ENCODE data around the gene PRDM15. TPM values are rescaled to one million over a fixed set of nuclear protein-coding genes. Genes with fewer than 3 reads are reported as not detected.

Gene PRDM15
- total RNA-seq, 1 experiment from 2014 or later = 9.8 TPM

GRCh38 chr21:41873426-41873825 is 5.7 kb downstream of the PRDM15 start (continued):
- no peak for TF ChIP-seq SP1 (IDR thresholded peaks at IDR 0.05; ENCODE audit: low read depth)
- no peak for TF ChIP-seq POLR2A (IDR thresholded peaks at IDR 0.05; ENCODE audit: borderline replicate concordance, extremely low read depth, insufficient read depth, insufficient read length)
- no peak for TF ChIP-seq ATF3 (IDR thresholded peaks at IDR 0.05)
- TF ChIP-seq SIN3A (IDR thresholded peaks at IDR 0.05; ENCODE audit: low read depth) = no peak
- no peak for TF ChIP-seq POLR2AphosphoS5 (IDR thresholded peaks at IDR 0.05; ENCODE audit: low read depth, low read length)

DNA sequence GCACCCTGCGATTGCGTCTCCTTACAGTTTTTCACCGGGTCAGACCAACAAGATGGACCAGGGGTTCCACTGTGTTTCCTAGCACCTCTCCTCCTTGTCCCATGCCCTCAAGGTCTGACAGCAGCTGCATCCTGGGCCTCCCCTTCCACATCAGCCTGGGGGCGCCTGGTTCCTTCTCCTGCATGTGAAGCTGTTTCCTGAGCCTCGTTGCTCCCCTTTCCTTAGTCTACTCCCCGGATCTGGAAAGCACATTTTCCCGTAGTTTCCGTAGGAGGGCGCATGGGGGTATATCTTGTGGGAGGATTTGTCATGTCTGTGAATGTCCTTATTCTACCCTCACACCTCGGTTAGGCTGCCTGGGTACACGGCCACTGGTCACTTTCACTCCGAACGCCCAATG is 6.1 kb downstream of the PRDM15 start:
- H3K36me3 ChIP-seq (ENCODE audit: control insufficient read depth in 1 of 2, insufficient read depth in 2 of 2, low read length in 2 of 2) = 0 out of 4 replicates have a peak, but pooled peaks cover 0 to 5% of the 10 kb centered on the region in 2 experiments
- POLR2A ChIA-PET = no interaction called here
- no TSS peak for BruUV-seq (replicated peaks)
- intact Hi-C loops (cut with micrococcal nuclease) = loop anchor here (10.0 kb wide), 1 partner anchor 242 kb away; no protein-coding TSS in a partner anchor
- H3K9ac ChIP-seq (ENCODE audit: low read length) = no peak overlapping the region
- no peak overlapping the region for H3K4me2 ChIP-seq (ENCODE audit: low read length)
- H2AFZ ChIP-seq (ENCODE audit: low read depth, low read length, poor library complexity, severe bottlenecking) = no peak overlapping the region
- no peak overlapping the region for H3K27ac ChIP-seq (ENCODE audit: low read depth, low read length)
- H3K4me3 ChIP-seq (replicated peaks in 1 of 2; ENCODE audit: low read depth in 1 of 2, low read length in 2 of 2) = no peak overlapping the region
- H3K4me1 ChIP-seq (ENCODE audit: control insufficient read depth in 1 of 2, insufficient read depth in 2 of 2, low read length in 2 of 2) = peaks cover 8 to 12% of the 10 kb centered on the region in 2 experiments
- no peak for TF ChIP-seq ELF1 (IDR thresholded peaks at IDR 0.05; ENCODE audit: borderline replicate concordance, low read depth)
- H3K27me3 ChIP-seq (ENCODE audit: insufficient read depth, low read length) = no peaks in the 10 kb centered on the region
- peaks cover 51% of the 10 kb centered on the region for H3K79me2 ChIP-seq (ENCODE audit: insufficient read depth, low read length)
- CTCF ChIA-PET = no interaction called here
- no peaks in the 10 kb centered on the region for H3K9me2 ChIP-seq (ENCODE audit: insufficient read depth)
- no peak for DNase-seq (ENCODE audit: low read depth, low spot score)
- no peaks in the 10 kb centered on the region for H3K9me3 ChIP-seq (ENCODE audit: control insufficient read depth in 1 of 2, insufficient read depth in 1 of 2, low read depth in 1 of 2, low read length in 2 of 2)
- RAD21 ChIA-PET (ENCODE audit: low non-redundant PET in 1 of 2, low total read pairs in 2 of 2, uncharacterized antibody in 2 of 2, unreplicated experiment in 2 of 2) = no interaction called here
- ATAC-seq = no peak
- H4K20me1 ChIP-seq (ENCODE audit: insufficient read depth) = no peaks in the 10 kb centered on the region

- H4K20me1 ChIP-seq (ENCODE audit: insufficient read depth) = no peaks in the 10 kb centered on the region
- ChIA-PET POLR2A (no interaction called here), RAD21 (ENCODE audit: low non-redundant PET in 1 of 2, low total read pairs in 2 of 2, uncharacterized antibody in 2 of 2, unreplicated experiment in 2 of 2) (no interaction called here), CTCF (no interaction called here)
- peaks cover 36% of the 10 kb centered on the region for H3K79me2 ChIP-seq (ENCODE audit: insufficient read depth, low read length)
- no peak overlapping the region for H3K4me3 ChIP-seq (replicated peaks in 1 of 2; ENCODE audit: low read depth in 1 of 2, low read length in 2 of 2)
- DNase-seq (ENCODE audit: low read depth, low spot score) = no peak
- H3K4me2 ChIP-seq (ENCODE audit: low read length) = no peak overlapping the region
- ATAC-seq = no peak
- H3K27me3 ChIP-seq (ENCODE audit: insufficient read depth, low read length) = no peaks in the 10 kb centered on the region
- H3K9ac ChIP-seq (ENCODE audit: low read length) = no peak overlapping the region
- 0 out of 4 replicates have a peak, but pooled peaks cover 0 to 5% of the 10 kb centered on the region in 2 experiments for H3K36me3 ChIP-seq (ENCODE audit: control insufficient read depth in 1 of 2, insufficient read depth in 2 of 2, low read length in 2 of 2)
- H2AFZ ChIP-seq (ENCODE audit: low read depth, low read length, poor library complexity, severe bottlenecking) = no peak overlapping the region
- H3K4me1 ChIP-seq (ENCODE audit: control insufficient read depth in 1 of 2, insufficient read depth in 2 of 2, low read length in 2 of 2) = no peaks in the 10 kb centered on the region
- BruUV-seq (replicated peaks) = no TSS peak
- H3K9me2 ChIP-seq (ENCODE audit: insufficient read depth) = no peaks in the 10 kb centered on the region
- TF ChIP-seq ELF1 (IDR thresholded peaks at IDR 0.05; ENCODE audit: borderline replicate concordance, low read depth) (no peak), SP1 (IDR thresholded peaks at IDR 0.05; ENCODE audit: low read depth) (no peak), EZH2phosphoT487 (IDR thresholded peaks at IDR 0.05; ENCODE audit: borderline replicate concordance) (no peak), ATF3 (IDR thresholded peaks at IDR 0.05) (no peak), CBX3 (IDR thresholded peaks at IDR 0.05; ENCODE audit: low read depth) (no peak), TCF7L2 (IDR thresholded peaks at IDR 0.05; ENCODE audit: borderline replicate concordance, extremely low read depth, insufficient read depth, insufficient read length) (no peak)
- TF ChIP-seq, protein P1, sequence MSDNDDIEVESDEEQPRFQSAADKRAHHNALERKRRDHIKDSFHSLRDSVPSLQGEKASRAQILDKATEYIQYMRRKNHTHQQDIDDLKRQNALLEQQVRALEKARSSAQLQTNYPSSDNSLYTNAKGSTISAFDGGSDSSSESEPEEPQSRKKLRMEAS (IDR thresholded peaks at IDR 0.05) = no peak
- H3K9me3 ChIP-seq (ENCODE audit: control insufficient read depth in 1 of 2, insufficient read depth in 1 of 2, low read depth in 1 of 2, low read length in 2 of 2) = no peaks in the 10 kb centered on the region
- no peak overlapping the region for H3K27ac ChIP-seq (ENCODE audit: low read depth, low read length)
- intact Hi-C loops (cut with micrococcal nuclease) = loop anchor here (10.0 kb wide), 1 partner anchor 243 kb away; no protein-coding TSS in a partner anchor
These were observed 7.7 kb downstream of the PRDM15 start for GRCh38 chr21:41871293-41872030.
